Type B pancreatic cell (in vitro differentiated cells): ENCODE data around the gene NRP1. TPM values are rescaled to one million over a fixed set of nuclear protein-coding genes. Genes with fewer than 3 reads are reported as not detected.

Source experiments
- DNase-seq: peaks from one replicate; pipeline ENCODE4 v3.0.0; 2021; ENCODE audit warnings: mixed read lengths; ENCODE audit not compliant: unreplicated experiment; ENCODE audit errors: extremely low spot score
- H3K27ac Mint-ChIP-seq: 2 replicates; pipeline ENCODE4 v1.8.0; 2021; ENCODE audit warnings: mild to moderate bottlenecking, mixed read lengths
- H3K27me3 Mint-ChIP-seq: 2 replicates; pipeline ENCODE4 v1.8.0; 2021; ENCODE audit warnings: mixed read lengths
- H3K36me3 Mint-ChIP-seq: 2 replicates; pipeline ENCODE4 v1.8.0; 2021; ENCODE audit warnings: mixed read lengths
- H3K4me1 Mint-ChIP-seq: one replicate; pipeline ENCODE4 v1.8.0; 2021; ENCODE audit warnings: mixed read lengths; ENCODE audit not compliant: unreplicated experiment
- H3K4me3 Mint-ChIP-seq: 2 replicates; pipeline ENCODE4 v1.8.0; 2021; ENCODE audit warnings: mild to moderate bottlenecking, mixed read lengths
- H3K9me3 Mint-ChIP-seq: 2 replicates; pipeline ENCODE4 v1.8.0; 2021; ENCODE audit warnings: mixed read lengths
- CTCF ChIP-seq: fragments of 200-600 bp; sonication (generic); conservative IDR thresholded peaks from 2 replicates; pipeline ENCODE4 v1.5.0; 2021; ENCODE audit warnings: antibody characterized with exemption, mild to moderate bottlenecking
- total RNA-seq: library from RNA; stranded (reverse); gene quantifications from 2 replicates; pipeline ENCODE4 v1.2.1, GENCODE V29; 2021; ENCODE audit warnings: low replicate concordance

NRP1 gene
- total RNA-seq, 1 donor from 2014 or later, result 70.7 TPM

DNA sequence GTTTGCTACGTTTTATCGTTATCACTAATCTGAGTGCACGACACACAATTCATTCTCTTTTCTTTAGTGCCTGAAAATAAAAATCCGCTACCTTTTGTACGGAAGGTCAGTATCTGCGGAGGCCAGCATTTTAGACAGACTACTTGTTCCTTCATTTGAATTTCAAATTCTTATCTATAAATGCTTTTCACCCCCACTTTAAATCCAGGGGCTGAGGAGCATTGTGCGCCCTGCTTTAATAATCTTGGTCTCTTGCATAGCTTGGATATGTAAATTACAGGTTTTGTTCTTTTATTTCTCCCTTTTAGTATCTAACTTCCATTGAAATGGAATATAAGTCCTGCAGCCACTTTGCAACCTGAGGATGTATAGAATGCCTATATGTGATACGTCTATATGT is 44.7 kb downstream of the NRP1 start:
- H3K4me3 Mint-ChIP-seq, result no peak overlapping the region
- no peaks in the 10 kb centered on the region for H3K27me3 Mint-ChIP-seq
- H3K9me3 Mint-ChIP-seq, result no peaks in the 10 kb centered on the region
- H3K27ac Mint-ChIP-seq, result no peak overlapping the region
- H3K4me1 Mint-ChIP-seq, result peaks cover 34% of the 10 kb centered on the region
- no peak for DNase-seq
- TF ChIP-seq CTCF, result no peak
- H3K36me3 Mint-ChIP-seq, result peaks cover 29% of the 10 kb centered on the region

- H3K4me1 Mint-ChIP-seq, result peaks cover 27% of the 10 kb centered on the region
- DNase-seq, result no peak
- no peak overlapping the region for H3K27ac Mint-ChIP-seq
- no peaks in the 10 kb centered on the region for H3K27me3 Mint-ChIP-seq
- no peak overlapping the region for H3K4me3 Mint-ChIP-seq
- H3K36me3 Mint-ChIP-seq, result peaks cover 25% of the 10 kb centered on the region
- no peaks in the 10 kb centered on the region for H3K9me3 Mint-ChIP-seq
- no peak for TF ChIP-seq CTCF
Observed at GRCh38 chr10:33288127-33288526, 46.3 kb downstream of the NRP1 start.

GRCh38 chr10:33287112-33287511 is 47.4 kb downstream of the NRP1 start:
- DNase-seq, result no peak
- Mint-ChIP-seq H3K27me3 (no peaks in the 10 kb centered on the region), H3K27ac (no peak overlapping the region), H3K4me3 (no peak overlapping the region), H3K36me3 (peaks cover 27% of the 10 kb centered on the region), H3K4me1 (peaks cover 21% of the 10 kb centered on the region), H3K9me3 (no peaks in the 10 kb centered on the region)
- TF ChIP-seq CTCF, result no peak

- Mint-ChIP-seq H3K36me3 (peaks cover 24% of the 10 kb centered on the region), H3K4me1 (peaks cover 15% of the 10 kb centered on the region), H3K9me3 (no peaks in the 10 kb centered on the region), H3K27me3 (no peaks in the 10 kb centered on the region), H3K27ac (no peak overlapping the region), H3K4me3 (no peak overlapping the region)
- no peak for TF ChIP-seq CTCF
- DNase-seq, result no peak
Observed at GRCh38 chr10:33286157-33286934, 48.1 kb downstream of the NRP1 start.

DNA sequence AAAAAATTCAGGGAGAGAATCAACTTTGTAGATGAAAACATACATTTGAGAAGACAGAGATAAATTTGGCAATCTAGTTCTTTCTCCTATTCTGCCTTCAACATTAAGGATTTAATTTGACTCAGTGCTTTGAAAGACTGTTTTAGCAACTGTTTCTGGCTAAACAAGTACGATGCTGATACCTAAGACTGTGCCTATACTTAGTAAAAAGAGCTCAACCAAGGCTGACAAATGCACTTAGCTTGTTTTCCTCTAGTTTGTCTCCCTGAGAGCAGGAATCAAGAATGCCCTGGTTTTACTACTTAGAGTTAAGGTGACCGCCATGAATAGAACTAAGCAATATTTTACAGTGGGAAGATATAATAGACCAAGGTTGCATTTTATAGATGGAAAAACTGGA is 49.5 kb downstream of the NRP1 start:
- no peak overlapping the region for H3K27ac Mint-ChIP-seq
- H3K4me1 Mint-ChIP-seq, result peaks cover 10% of the 10 kb centered on the region
- DNase-seq, result no peak
- TF ChIP-seq CTCF, result no peak
- peaks cover 23% of the 10 kb centered on the region for H3K36me3 Mint-ChIP-seq
- no peaks in the 10 kb centered on the region for H3K27me3 Mint-ChIP-seq
- H3K4me3 Mint-ChIP-seq, result no peak overlapping the region
- H3K9me3 Mint-ChIP-seq, result no peaks in the 10 kb centered on the region
